HEK293 (cell line): ENCODE data around the gene SCUBE1.

Source experiments
- CTCF ChIA-PET: fragments of 350-600 bp; formaldehyde crosslinking; extraction: SDS; loops from one replicate; lab custom pipeline; 2021; ENCODE audit warnings: antibody characterized with exemption; lab: Yijun Ruan, JAX
- POLR2A ChIA-PET: fragments of 300-600 bp; formaldehyde crosslinking; extraction: SDS; loops from one replicate; lab custom pipeline; 2020; ENCODE audit warnings: antibody characterized with exemption, inconsistent platforms; lab: Yijun Ruan, JAX
- H3K27ac ChIP-seq: fragments of 200-500 bp; sonication (Bioruptor generic); 2 replicates; pipeline ENCODE4 v1.5.1; 2014; ENCODE audit warnings: low read depth, low read length, control low read depth, inconsistent platforms; ENCODE audit errors: extremely low read depth
- H3K36me3 ChIP-seq, 2 experiments: fragments of 200-500 bp in 1 of 2; sonication (Bioruptor generic) in 1 of 2; 1 replicate in 1 of 2; 2 replicates in 1 of 2; pipeline ENCODE4 v1.5.1; 2014 to 2017; ENCODE audit warnings: inconsistent platforms in 2 of 2, low read length in 2 of 2; ENCODE audit not compliant: control insufficient read depth in 2 of 2, insufficient read depth in 1 of 2
- H3K4me1 ChIP-seq: fragments of 200-500 bp; sonication (Bioruptor generic); 2 replicates; pipeline ENCODE4 v1.5.1; 2014; ENCODE audit warnings: mild to moderate bottlenecking, low read length, inconsistent platforms; ENCODE audit not compliant: control insufficient read depth, insufficient read depth
- H3K4me3 ChIP-seq: 2 replicates; pipeline ENCODE4 v1.5.1; 2011; ENCODE audit warnings: low read depth, mild to moderate bottlenecking, control low read depth, low read length, moderate library complexity
- H3K9me3 ChIP-seq: fragments of 200-500 bp; sonication (Bioruptor generic); 2 replicates; pipeline ENCODE4 v1.5.1; 2014; ENCODE audit warnings: low read depth, low read length, inconsistent platforms; ENCODE audit not compliant: control insufficient read depth, insufficient read depth
- OVOL3 ChIP-seq: fragments of 450-650 bp; formaldehyde crosslinking; IDR thresholded peaks from 2 replicates; pipeline ENCODE4 v1.5.1; 2016; ENCODE audit warnings: missing biosample characterization, missing genetic modification characterization
- SP7 ChIP-seq: fragments of 450-650 bp; formaldehyde crosslinking; IDR thresholded peaks from 2 replicates; pipeline ENCODE4 v1.5.1; 2016; ENCODE audit warnings: missing biosample characterization, missing genetic modification characterization
- ZBTB26 ChIP-seq: fragments of 450-650 bp; formaldehyde crosslinking; optimal IDR thresholded peaks from 2 replicates; pipeline ENCODE3; 2016; ENCODE audit warnings: missing biosample characterization, mild to moderate bottlenecking, missing genetic modification characterization
- ZEB2 ChIP-seq: fragments of 450-650 bp; formaldehyde crosslinking; IDR thresholded peaks from 2 replicates; pipeline ENCODE4 v1.5.1; 2016; ENCODE audit warnings: missing biosample characterization, missing genetic modification characterization
- ZFP37 ChIP-seq: fragments of 450-650 bp; formaldehyde crosslinking; IDR thresholded peaks from 2 replicates; pipeline ENCODE4 v1.5.1; 2016; ENCODE audit warnings: missing biosample characterization, missing genetic modification characterization
- ZFP41 ChIP-seq: fragments of 450-650 bp; formaldehyde crosslinking; IDR thresholded peaks from 2 replicates; pipeline ENCODE4 v1.5.1; 2016; ENCODE audit warnings: missing biosample characterization, missing genetic modification characterization, borderline replicate concordance
- ZNF239 ChIP-seq: fragments of 450-650 bp; formaldehyde crosslinking; IDR thresholded peaks from 2 replicates; pipeline ENCODE4 v1.5.1; 2016; ENCODE audit warnings: missing biosample characterization, missing genetic modification characterization
- ZNF248 ChIP-seq: fragments of 450-650 bp; formaldehyde crosslinking; IDR thresholded peaks from 2 replicates; pipeline ENCODE4 v1.5.1; 2017; ENCODE audit warnings: missing biosample characterization, missing genetic modification characterization
- ZNF274 ChIP-seq, 2 experiments: fragments of 200-500 bp in 1 of 2; fragments of 450-650 bp in 1 of 2; sonication (Bioruptor generic) in 1 of 2; formaldehyde crosslinking in 1 of 2; IDR thresholded peaks; 2 replicates each; pipeline versions ENCODE4 v1.5.1 to v1.6.1; 2014 to 2016; ENCODE audit warnings: borderline replicate concordance in 1 of 2, inconsistent platforms in 1 of 2, low read length in 1 of 2, missing biosample characterization in 1 of 2, missing genetic modification characterization in 1 of 2
- ZNF292 ChIP-seq: fragments of 450-650 bp; formaldehyde crosslinking; IDR thresholded peaks from 2 replicates; pipeline ENCODE4 v1.5.1; 2016; ENCODE audit warnings: low read depth, missing biosample characterization, missing genetic modification characterization, borderline replicate concordance
- ZNF704 ChIP-seq: fragments of 450-650 bp; formaldehyde crosslinking; IDR thresholded peaks from 2 replicates; pipeline ENCODE4 v1.5.1; 2016; ENCODE audit warnings: missing biosample characterization, missing genetic modification characterization
- ZNF747 ChIP-seq: fragments of 450-650 bp; formaldehyde crosslinking; IDR thresholded peaks from 2 replicates; pipeline ENCODE4 v1.5.1; 2016; ENCODE audit warnings: missing biosample characterization, missing genetic modification characterization
- TF ChIP-seq, protein P1 (sequence below): IDR thresholded peaks from 2 replicates; pipeline ENCODE4 v1.6.1; 2011; ENCODE audit warnings: mild to moderate bottlenecking, low read depth, low read length, borderline replicate concordance
- TF ChIP-seq, protein P2 (sequence below): fragments of 450-650 bp; formaldehyde crosslinking; IDR thresholded peaks from 2 replicates; pipeline ENCODE4; 2016; ENCODE audit warnings: missing biosample characterization, missing genetic modification characterization

The SCUBE1 gene

DNA sequence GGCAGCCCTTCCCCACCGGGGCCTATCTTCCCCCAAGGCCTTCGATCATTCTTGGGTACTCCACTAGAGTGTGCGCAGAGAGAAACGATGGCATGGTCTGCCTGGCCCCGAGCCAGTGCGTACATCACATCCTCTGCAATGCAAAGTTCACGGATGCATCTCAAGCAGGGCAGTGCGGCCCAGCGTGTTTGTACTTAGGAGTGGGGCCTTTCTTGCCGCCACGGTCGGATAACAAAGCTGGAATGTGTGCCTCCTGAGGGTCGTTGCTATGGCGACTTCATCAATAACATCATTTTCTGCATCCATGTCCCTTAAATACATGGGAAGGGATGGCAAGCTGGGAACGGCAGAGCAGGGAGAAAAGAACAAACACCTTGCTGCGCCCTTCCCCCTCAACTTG, 73.9 kb downstream of the SCUBE1 start (continued):
- TF ChIP-seq ZFP37 (no peak), ZNF274 (IDR thresholded peaks at IDR 0.05; ENCODE audit: low read length) (no peak), ZNF274 (tag by site-specific recombination; IDR thresholded peaks at IDR 0.05; ENCODE audit: borderline replicate concordance) (no peak)
- TF ChIP-seq, protein P1, sequence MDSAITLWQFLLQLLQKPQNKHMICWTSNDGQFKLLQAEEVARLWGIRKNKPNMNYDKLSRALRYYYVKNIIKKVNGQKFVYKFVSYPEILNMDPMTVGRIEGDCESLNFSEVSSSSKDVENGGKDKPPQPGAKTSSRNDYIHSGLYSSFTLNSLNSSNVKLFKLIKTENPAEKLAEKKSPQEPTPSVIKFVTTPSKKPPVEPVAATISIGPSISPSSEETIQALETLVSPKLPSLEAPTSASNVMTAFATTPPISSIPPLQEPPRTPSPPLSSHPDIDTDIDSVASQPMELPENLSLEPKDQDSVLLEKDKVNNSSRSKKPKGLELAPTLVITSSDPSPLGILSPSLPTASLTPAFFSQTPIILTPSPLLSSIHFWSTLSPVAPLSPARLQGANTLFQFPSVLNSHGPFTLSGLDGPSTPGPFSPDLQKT, result no peak
- TF ChIP-seq, all 188 proteins: peak for 0

GRCh38 chr22:43267981-43268660, 75.1 kb downstream of the SCUBE1 start:
- Histone ChIP-seq H3K36me3 (no peaks in the 10 kb centered on the region), H3K9me3 (no peaks in the 10 kb centered on the region), H3K4me3 (no peak overlapping the region), H3K27ac (no peak overlapping the region), H3K4me1 (peaks cover 9% of the 10 kb centered on the region)
- POLR2A ChIA-PET, result no interaction called here
- TF ChIP-seq ZNF704, result no peak
- TF ChIP-seq ZNF747, result no peak
- TF ChIP-seq OVOL3 (tag by site-specific recombination), result no peak
- no peak for TF ChIP-seq ZBTB26 (tag by site-specific recombination)
- no peak for TF ChIP-seq ZNF248
- TF ChIP-seq, protein P2, sequence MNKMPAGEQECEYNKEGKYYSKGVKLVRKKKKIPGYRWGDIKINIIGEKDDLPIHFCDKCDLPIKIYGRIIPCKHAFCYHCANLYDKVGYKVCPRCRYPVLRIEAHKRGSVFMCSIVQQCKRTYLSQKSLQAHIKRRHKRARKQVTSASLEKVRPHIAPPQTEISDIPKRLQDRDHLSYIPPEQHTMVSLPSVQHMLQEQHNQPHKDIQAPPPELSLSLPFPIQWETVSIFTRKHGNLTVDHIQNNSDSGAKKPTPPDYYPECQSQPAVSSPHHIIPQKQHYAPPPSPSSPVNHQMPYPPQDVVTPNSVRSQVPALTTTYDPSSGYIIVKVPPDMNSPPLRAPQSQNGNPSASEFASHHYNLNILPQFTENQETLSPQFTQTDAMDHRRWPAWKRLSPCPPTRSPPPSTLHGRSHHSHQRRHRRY (tag by site-specific recombination), result no peak
- TF ChIP-seq ZEB2 (tag by site-specific recombination), result no peak
- no peak for TF ChIP-seq ZNF292
- TF ChIP-seq ZFP41 (tag by site-specific recombination), result no peak
- CTCF ChIA-PET, result interaction anchor here (0.5 to 1.9 kb wide), 3 partner anchors 36 to 80 kb away, joined by 4 to 9 read pairs (median 5); no protein-coding TSS in a partner anchor

GRCh38 chr22:43267332-43267980, 75.7 kb downstream of the SCUBE1 start:
- CTCF ChIA-PET, result interaction anchor here (0.7 to 2.2 kb wide), 4 partner anchors 36 to 61 kb away, joined by 3 to 9 read pairs (median 6); no protein-coding TSS in a partner anchor
- TF ChIP-seq ZNF239, result peak; percentile 98
- no peak for TF ChIP-seq SP7 (tag by site-specific recombination)
- TF ChIP-seq, all 188 proteins: peak for 1
- Histone ChIP-seq H3K9me3 (no peaks in the 10 kb centered on the region), H3K36me3 (no peaks in the 10 kb centered on the region), H3K27ac (no peak overlapping the region), H3K4me3 (no peak overlapping the region), H3K4me1 (peaks cover 9% of the 10 kb centered on the region)
- POLR2A ChIA-PET, result no interaction called here
